Measurements from ENCODE around the gene AIFM1.

AIFM1 gene

DNA sequence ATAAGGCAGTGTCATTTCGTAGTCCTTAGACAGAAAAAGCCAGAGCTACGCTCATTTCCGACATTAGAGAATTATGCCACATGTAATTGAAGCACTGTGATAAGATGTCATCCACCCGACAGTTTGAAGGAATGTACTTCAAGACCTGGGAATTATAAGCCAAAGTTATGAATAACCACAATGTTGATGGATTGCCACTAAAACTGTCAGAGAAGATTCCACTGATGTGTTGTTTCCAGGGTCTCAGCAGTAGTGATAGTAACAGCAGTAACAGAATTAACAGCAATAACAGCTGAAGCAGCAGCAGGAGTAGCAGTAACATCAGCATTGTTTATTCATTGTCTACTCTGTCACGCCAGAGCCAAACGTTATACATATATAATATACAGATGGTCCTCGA, 30.8 kb upstream of the AIFM1 start:
- Histone ChIP-seq H3K4me1 (ENCODE audit: low read length) (0 out of 2 replicates have a peak, but pooled peaks cover 4% of the 10 kb centered on the region), H3K79me2 (ENCODE audit: low read length) (no peaks in the 10 kb centered on the region), H4K20me1 (ENCODE audit: insufficient read depth, low read length) (no peaks in the 10 kb centered on the region), H3K9me3 (replicated peaks; ENCODE audit: insufficient read depth, low read length) (no peaks in the 10 kb centered on the region), H3K27ac (ENCODE audit: low read length) (no peak overlapping the region), H3K4me3 (ENCODE audit: low read length) (no peak overlapping the region), H3K9me2 (replicated peaks; ENCODE audit: insufficient read depth, low read length) (no peaks in the 10 kb centered on the region), H3K4me2 (ENCODE audit: low read depth, low read length) (no peak overlapping the region), H3K27me3 (replicated peaks; ENCODE audit: insufficient read depth, low read length) (no peaks in the 10 kb centered on the region), H3F3A (ENCODE audit: insufficient read depth, low read length) (no peaks in the 10 kb centered on the region), H3K9ac (ENCODE audit: low read length) (no peak overlapping the region), H2AFZ (ENCODE audit: low read length) (no peak overlapping the region), H3K36me3 (replicated peaks; ENCODE audit: insufficient read depth, low read length) (no peaks in the 10 kb centered on the region)
- no peak for DNase-seq
- TF ChIP-seq, protein P1, sequence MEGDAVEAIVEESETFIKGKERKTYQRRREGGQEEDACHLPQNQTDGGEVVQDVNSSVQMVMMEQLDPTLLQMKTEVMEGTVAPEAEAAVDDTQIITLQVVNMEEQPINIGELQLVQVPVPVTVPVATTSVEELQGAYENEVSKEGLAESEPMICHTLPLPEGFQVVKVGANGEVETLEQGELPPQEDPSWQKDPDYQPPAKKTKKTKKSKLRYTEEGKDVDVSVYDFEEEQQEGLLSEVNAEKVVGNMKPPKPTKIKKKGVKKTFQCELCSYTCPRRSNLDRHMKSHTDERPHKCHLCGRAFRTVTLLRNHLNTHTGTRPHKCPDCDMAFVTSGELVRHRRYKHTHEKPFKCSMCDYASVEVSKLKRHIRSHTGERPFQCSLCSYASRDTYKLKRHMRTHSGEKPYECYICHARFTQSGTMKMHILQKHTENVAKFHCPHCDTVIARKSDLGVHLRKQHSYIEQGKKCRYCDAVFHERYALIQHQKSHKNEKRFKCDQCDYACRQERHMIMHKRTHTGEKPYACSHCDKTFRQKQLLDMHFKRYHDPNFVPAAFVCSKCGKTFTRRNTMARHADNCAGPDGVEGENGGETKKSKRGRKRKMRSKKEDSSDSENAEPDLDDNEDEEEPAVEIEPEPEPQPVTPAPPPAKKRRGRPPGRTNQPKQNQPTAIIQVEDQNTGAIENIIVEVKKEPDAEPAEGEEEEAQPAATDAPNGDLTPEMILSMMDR (IDR thresholded peaks at IDR 0.05; ENCODE audit: low read length), result no peak
- TF ChIP-seq EZH2 (optimal IDR thresholded peaks at IDR 0.05; ENCODE audit: low read depth, low read length), result no peak
- TF ChIP-seq EZH2phosphoT487 (IDR thresholded peaks at IDR 0.05; ENCODE audit: low read length), result no peak

DNA sequence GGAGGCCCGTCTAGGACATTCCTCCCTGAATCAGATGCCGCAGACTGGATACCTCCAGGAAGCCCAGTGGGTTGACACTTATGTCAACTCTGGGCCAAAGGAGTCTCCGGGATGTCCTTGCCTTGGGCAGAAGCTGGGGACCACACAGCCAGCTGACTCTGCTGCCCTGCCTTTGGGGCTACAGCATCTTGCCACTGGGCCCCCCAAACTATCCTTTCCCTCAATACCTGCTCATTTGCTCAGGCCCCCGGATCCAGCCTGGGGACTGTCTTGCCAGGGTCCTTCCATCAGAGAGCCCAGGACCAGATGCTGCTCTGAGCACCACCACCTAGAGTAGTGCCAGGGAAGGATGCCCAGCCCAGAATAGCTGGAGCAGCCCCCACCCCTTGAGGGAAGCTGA, 25.2 kb upstream of the AIFM1 start:
- H3K9me2 ChIP-seq (replicated peaks; ENCODE audit: insufficient read depth, low read length), result no peaks in the 10 kb centered on the region
- H4K20me1 ChIP-seq (ENCODE audit: insufficient read depth, low read length), result no peaks in the 10 kb centered on the region
- H3K36me3 ChIP-seq (replicated peaks; ENCODE audit: insufficient read depth, low read length), result no peaks in the 10 kb centered on the region
- H3K27me3 ChIP-seq (replicated peaks; ENCODE audit: insufficient read depth, low read length), result no peaks in the 10 kb centered on the region
- DNase-seq, result no peak
- no peak for TF ChIP-seq EZH2 (optimal IDR thresholded peaks at IDR 0.05; ENCODE audit: low read depth, low read length)
- no peak for TF ChIP-seq EZH2phosphoT487 (IDR thresholded peaks at IDR 0.05; ENCODE audit: low read length)
- TF ChIP-seq, protein P1 (IDR thresholded peaks at IDR 0.05; ENCODE audit: low read length), result no peak
- H3K79me2 ChIP-seq (ENCODE audit: low read length), result no peaks in the 10 kb centered on the region
- no peak overlapping the region for H3K4me2 ChIP-seq (ENCODE audit: low read depth, low read length)
- no peak overlapping the region for H3K27ac ChIP-seq (ENCODE audit: low read length)
- no peak overlapping the region for H3K9ac ChIP-seq (ENCODE audit: low read length)
- H3K9me3 ChIP-seq (replicated peaks; ENCODE audit: insufficient read depth, low read length), result no peaks in the 10 kb centered on the region
- H2AFZ ChIP-seq (ENCODE audit: low read length), result no peak overlapping the region
- 0 out of 2 replicates have a peak, but pooled peaks cover 4% of the 10 kb centered on the region for H3K4me1 ChIP-seq (ENCODE audit: low read length)
- no peaks in the 10 kb centered on the region for H3F3A ChIP-seq (ENCODE audit: insufficient read depth, low read length)
- no peak overlapping the region for H3K4me3 ChIP-seq (ENCODE audit: low read length)

DNA sequence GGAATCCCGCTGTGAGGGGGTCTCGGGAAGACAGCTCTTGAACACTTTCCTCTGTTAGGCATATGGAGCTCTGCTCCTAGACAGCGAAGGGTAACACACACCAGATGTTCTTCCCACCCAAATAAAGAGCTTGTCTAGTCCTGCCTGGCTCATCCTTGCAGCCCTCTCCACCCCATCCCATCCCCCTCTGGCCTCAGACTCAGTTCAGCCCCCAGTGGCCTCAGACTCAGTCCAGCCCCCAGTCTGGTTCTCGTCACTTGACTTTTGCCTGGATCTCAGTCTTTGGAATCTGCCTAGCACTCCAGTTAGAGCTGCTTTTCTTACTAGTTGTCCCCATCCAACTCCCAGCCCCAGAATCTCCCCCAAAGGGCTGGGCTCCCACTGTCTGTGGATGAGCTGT, 21.0 kb upstream of the AIFM1 start:
- Histone ChIP-seq H3K4me2 (ENCODE audit: low read depth, low read length) (no peak overlapping the region), H3K27ac (ENCODE audit: low read length) (no peak overlapping the region), H3K4me3 (ENCODE audit: low read length) (no peak overlapping the region), H3K4me1 (ENCODE audit: low read length) (no peaks in the 10 kb centered on the region), H3K36me3 (replicated peaks; ENCODE audit: insufficient read depth, low read length) (no peaks in the 10 kb centered on the region), H3K9me3 (replicated peaks; ENCODE audit: insufficient read depth, low read length) (no peaks in the 10 kb centered on the region), H3K9me2 (replicated peaks; ENCODE audit: insufficient read depth, low read length) (no peaks in the 10 kb centered on the region), H3F3A (ENCODE audit: insufficient read depth, low read length) (no peaks in the 10 kb centered on the region), H2AFZ (ENCODE audit: low read length) (no peak overlapping the region), H3K79me2 (ENCODE audit: low read length) (no peaks in the 10 kb centered on the region), H4K20me1 (ENCODE audit: insufficient read depth, low read length) (no peaks in the 10 kb centered on the region), H3K9ac (ENCODE audit: low read length) (no peak overlapping the region), H3K27me3 (replicated peaks; ENCODE audit: insufficient read depth, low read length) (no peaks in the 10 kb centered on the region)
- DNase-seq, result no peak
- no peak for TF ChIP-seq EZH2phosphoT487 (IDR thresholded peaks at IDR 0.05; ENCODE audit: low read length)
- TF ChIP-seq EZH2 (optimal IDR thresholded peaks at IDR 0.05; ENCODE audit: low read depth, low read length), result no peak
- TF ChIP-seq, protein P1 (IDR thresholded peaks at IDR 0.05; ENCODE audit: low read length), result no peak

Measured in MM.1S (cell line).